Urothelium cell line (cell line): Measurements from ENCODE around the gene FAM83E.
A peak's percentile ranks its signal among the peaks of the same experiment; 100 is the strongest.

ENCODE experiments used
- DNase-seq: peaks from one replicate; pipeline ENCODE4 v3.0.0; 2011; ENCODE audit warnings: low spot score, mixed read lengths
- FAIRE-seq: peaks from 2 replicates; lab custom pipeline; 2011; peaks lifted over from hg19 to GRCh38; lab: Jason Lieb, UNC

Gene FAM83E

DNA sequence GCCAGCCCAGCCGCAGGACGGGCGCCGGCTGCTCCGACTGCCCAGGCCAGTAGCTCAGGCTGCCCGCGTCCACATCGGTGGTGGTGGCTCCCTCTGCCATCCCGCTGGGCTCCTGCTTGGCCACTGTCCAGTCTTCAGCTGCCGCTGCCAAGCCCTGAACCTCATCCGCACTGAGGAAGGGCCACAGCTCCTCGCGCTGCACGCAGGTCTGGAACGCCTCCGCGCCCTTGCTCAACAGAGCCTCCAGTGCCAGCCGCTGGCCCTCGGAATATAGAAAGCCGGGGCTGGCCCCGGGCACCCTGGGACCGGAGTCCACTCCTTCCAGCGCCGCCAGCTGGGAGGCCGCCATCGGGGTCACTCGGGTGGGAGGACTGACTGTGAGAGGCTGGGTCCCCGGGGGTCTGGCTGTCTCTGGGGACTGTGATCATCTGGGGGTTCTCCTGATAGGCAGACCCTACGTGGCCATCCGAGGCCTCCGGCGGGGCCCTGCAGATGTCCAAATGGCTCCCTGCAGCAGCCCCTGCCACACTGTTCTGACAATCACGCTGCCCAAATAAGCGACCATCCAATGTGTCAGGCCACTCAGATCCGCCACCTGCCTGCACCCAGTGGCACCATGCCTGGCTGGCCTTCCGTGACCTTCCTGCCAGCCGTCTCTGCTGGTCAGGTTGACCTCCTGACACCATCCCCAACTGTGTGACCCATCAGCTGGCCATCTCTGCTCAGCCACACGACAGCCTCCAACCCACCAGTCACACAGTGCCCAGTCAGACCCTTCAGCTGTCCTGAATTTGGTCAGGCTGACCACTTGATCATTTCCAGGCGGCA lies 1.6 kb downstream of the FAM83E start:
- FAIRE-seq: no peak
- DNase-seq: no peak

- DNase-seq: no peak
- no peak for FAIRE-seq
Measured at GRCh38 chr19:48611872-48612271, 3.0 kb downstream of the FAM83E start.

- DNase-seq (no peak), FAIRE-seq (no peak)
Measured at GRCh38 chr19:48609571-48610108, 5.2 kb downstream of the FAM83E start.

DNA sequence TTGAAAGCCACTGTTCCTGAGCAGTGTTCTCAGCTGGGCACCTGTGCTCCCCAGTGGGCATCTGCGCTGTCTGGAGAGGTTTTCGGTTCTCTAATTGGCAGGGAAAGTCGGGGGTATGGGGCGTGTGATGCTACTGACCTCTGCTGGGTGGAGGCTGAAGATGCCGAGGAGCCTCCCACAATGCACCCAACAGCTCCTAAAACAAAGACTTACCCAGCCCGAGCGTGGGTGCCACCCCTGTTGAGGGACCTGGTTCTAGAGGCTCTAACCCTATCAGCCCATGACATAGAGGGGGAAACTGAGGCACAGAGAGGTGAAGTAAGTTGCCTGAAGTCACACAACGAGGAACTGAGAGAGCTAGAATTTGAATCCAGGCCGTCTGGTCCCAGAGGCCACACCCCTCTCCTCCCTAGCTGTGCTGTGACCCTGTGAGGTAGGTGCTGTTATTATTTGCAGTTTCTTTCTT lies 6.0 kb downstream of the FAM83E start:
- FAIRE-seq: no peak

GRCh38 chr19:48607359-48607755 lies 7.5 kb downstream of the FAM83E start:
- FAIRE-seq: no peak
- DNase-seq: no peak

More for the DNA sequence above, 6.0 kb downstream of the FAM83E start:
- peak; percentile 63 for DNase-seq

DNA sequence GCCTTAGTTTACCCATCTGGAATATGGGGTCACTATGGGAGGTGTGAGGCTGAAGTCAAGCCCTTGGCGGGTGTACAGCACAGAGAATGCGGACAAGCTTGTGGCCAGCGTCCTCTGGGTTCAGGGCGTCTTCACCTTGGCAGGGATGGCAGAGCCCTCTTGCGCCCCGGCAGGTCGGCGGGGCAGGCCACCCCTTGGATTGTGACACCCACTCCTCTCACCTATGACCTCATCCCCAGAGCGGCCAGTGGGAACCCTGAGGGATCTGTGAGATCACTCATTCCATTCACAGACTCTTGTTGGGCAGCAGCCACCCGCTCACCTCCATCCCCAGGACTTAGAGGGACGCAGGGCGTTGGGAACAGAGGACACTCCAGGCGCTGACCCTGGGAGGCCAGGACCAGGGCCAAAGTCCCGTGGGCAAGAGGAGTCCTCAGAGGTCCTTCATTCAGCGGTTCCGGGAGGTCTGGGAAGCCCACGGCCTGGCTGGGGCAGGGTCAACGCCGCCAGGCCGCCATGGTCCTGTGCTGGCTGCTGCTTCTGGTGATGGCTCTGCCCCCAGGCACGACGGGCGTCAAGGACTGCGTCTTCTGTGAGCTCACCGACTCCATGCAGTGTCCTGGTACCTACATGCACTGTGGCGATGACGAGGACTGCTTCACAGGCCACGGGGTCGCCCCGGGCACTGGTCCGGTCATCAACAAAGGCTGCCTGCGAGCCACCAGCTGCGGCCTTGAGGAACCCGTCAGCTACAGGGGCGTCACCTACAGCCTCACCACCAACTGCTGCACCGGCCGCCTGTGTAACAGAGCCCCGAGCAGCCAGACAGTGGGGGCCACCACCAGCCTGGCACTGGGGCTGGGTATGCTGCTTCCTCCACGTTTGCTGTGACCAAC lies 8.2 kb downstream of the FAM83E start, which contains the start of gene SPACA4:
TSS of gene SPACA4 (plus strand) at position 280 of the 896 bp plus-strand sequence. CDS start at position 517, 237 bp downstream.
- DNase-seq (no peak), FAIRE-seq (no peak)

- DNase-seq (no peak), FAIRE-seq (no peak)
Measured at GRCh38 chr19:48603850-48604249, 11.0 kb downstream of the FAM83E start.

DNA sequence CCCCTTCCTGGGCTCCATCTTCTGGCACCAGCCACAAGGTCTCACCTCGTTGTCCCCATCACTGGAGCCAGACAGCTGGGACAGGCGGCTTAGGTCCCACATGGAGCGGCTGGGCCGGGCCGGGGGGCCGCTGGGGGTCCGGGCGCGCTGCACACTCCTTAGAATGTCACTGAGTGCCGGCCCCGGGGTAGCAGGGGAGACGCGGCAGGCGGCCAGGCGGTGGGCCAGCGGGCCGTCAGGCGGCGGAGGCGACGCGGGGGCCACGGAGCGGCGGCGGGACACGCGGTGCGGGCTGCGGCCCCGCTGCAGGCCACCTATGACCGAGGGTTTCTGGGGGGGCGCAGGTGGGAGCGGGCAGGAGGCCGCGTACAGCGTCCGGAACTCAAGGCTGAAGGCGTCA lies 11.4 kb downstream of the FAM83E start:
- FAIRE-seq (no peak), DNase-seq (no peak)

DNA sequence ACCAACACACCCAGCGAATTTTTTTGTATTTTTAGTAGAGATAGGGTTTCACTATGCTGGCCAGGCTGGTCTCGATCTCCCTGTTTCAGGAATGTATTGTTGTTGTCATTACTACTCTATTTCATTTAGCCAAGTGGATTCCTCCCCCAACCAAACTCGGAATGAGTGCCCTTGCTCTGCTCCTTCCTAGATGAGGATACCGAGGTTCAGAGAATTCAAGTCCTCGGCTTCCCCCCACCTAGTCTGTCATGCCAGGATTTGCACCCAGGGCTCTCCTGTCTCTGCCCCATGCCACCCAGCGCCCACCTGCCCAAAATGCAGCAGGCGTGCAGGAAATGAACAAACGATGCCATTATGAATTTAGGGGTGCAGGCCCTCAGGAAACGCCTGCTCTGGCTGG lies 11.9 kb downstream of the FAM83E start:
- no peak for FAIRE-seq
- no peak for DNase-seq

- DNase-seq: no peak
- no peak for FAIRE-seq
Measured at GRCh38 chr19:48600679-48601417, 14.0 kb downstream of the FAM83E start.

DNA sequence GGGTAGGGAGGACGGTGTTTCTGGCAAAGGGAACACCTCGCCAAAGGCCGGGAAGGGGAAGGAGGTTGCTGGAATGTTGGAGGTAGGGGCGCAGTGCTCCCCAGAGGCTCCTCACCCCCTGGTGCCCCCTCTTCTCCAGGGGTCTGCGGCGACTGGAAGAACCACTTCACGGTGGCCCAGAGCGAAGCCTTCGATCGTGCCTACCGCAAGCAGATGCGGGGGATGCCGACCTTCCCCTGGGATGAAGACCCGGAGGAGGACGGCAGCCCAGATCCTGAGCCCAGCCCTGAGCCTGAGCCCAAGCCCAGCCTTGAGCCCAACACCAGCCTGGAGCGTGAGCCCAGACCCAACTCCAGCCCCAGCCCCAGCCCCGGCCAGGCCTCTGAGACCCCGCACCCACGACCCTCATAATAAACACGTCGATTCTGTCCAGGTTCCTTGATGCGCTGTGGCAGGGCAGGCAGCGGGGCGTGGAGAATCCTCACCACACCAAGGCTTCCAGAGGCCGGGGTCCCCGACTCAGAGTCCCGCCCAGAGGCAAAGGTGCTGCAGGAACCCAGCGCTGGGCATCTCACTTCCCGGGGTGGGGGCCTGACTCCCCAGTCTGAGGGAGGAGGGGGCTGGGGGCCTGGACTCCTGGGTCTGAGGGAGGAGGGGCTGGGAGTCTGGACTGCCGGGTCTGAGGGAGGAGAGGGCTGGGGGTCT lies 15.7 kb downstream of the FAM83E start:
- FAIRE-seq (no peak), DNase-seq (no peak)

GRCh38 chr19:48596679-48597465 lies 18.0 kb downstream of the FAM83E start:
- no peak for DNase-seq
- FAIRE-seq: no peak

GRCh38 chr19:48596237-48596636 lies 18.6 kb downstream of the FAM83E start:
- FAIRE-seq (no peak), DNase-seq (no peak)

DNA sequence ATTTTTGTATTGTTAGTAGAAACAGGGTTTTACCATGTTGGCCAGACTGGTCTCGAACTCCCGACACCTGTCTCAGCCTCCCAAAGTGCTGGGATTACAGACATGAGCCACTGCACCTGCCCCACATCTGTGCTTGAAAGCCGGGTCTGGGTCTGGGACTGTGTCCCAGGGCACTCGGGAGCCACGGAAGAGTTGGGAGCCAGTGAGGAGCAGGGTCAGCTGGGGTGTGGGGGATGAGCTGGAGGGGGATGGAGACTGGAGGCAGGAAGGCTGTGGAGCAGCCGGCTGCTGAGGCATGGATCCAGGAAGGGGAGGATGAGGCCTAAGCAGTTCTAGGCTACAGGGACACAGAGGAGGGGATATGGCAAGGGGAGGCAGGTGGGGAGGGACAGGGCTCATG lies 19.0 kb downstream of the FAM83E start:
- FAIRE-seq: no peak
- DNase-seq: no peak

DNA sequence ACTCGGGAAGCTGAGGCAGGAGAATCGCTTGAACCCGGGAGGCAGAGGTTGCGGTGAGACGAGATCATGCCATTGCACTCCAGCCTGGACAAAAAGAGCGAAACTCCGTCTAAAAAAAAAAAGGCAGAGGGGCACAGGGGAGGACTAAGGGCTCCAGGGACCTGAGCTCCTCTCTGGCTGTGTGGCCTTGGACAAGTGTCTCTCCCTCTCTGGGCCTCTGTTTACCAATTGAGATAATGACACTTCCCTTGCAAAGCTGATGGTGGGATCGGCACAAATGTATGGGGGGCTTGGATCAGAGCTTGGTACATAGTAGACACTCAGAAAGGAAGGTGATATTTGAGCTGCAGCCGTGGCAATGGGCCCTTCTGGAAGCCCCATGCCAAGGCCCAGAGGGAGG lies 19.7 kb downstream of the FAM83E start:
- FAIRE-seq: no peak
- DNase-seq: no peak

- no peak for FAIRE-seq
- no peak for DNase-seq
Measured at GRCh38 chr19:48591021-48591420, 23.9 kb downstream of the FAM83E start.

GRCh38 chr19:48588670-48589401 lies 26.0 kb downstream of the FAM83E start:
- FAIRE-seq (no peak), DNase-seq (peak; percentile 91)

DNA sequence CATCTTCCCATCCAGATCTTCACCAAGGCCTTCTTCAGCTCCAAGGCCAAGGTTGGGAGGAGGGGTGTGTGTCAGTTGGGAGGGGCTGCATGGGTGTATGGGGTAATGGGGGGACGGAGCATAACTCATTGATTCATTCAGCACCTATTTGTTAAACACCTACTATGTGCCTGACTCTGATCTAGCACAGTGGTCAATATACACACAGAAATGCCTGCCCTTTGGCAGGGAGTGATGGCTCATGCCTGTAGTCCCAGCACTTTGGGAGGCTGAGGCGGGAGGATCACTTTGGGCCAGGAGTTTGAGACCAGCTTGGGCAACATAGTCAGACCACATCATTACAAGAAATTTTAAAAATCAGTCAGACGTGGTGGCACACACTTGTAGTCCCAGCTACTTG lies 27.5 kb downstream of the FAM83E start:
- FAIRE-seq: no peak

DNA sequence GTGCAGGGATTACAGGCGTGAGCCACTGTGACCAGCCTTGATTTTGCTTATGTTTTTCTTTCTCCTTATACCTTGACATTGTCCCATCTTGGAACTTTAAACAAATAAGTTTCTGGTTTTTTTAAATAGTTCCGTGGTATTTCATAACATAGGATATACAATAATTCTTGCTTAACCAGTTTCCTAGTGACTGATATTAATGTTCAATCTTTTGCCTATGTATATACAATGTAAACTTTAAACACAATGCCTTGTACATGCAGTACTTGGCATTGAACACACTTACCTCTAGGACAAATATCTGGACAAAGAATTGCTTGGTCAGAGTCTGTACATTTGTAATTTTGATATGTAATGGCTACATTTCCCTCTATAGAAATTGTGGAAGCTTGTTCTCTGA lies 32.7 kb downstream of the FAM83E start:
- no peak for DNase-seq
- no peak for FAIRE-seq

More for the DNA sequence above, 27.5 kb downstream of the FAM83E start:
- no peak for DNase-seq
